PFSK-1 (cell line): ENCODE results near the gene DBNL.

Experiments used
- FOXP2 ChIP-seq: optimal IDR thresholded peaks from 2 replicates; pipeline ENCODE3; 2011; ENCODE audit warnings: borderline replicate concordance, control low read depth, inconsistent platforms; ENCODE audit not compliant: insufficient read depth; ENCODE audit errors: extremely low read length, extremely low read depth
- POLR2AphosphoS5 ChIP-seq: IDR thresholded peaks from 2 replicates; pipeline ENCODE4 v1.6.1; 2012; ENCODE audit warnings: low read depth, mild to moderate bottlenecking, control low read depth, low read length, moderate library complexity
- SIN3A ChIP-seq: IDR thresholded peaks from 2 replicates; pipeline ENCODE4 v1.6.1; 2012; ENCODE audit warnings: mild to moderate bottlenecking, low read length, moderate library complexity, borderline replicate concordance; ENCODE audit not compliant: insufficient read depth
- TAF1 ChIP-seq: IDR thresholded peaks from 2 replicates; pipeline ENCODE4 v1.6.1; 2012; ENCODE audit warnings: low read length, control low read depth, borderline replicate concordance; ENCODE audit not compliant: insufficient read depth
- TF ChIP-seq, protein P1 (sequence below), 2 experiments: IDR thresholded peaks; 2 replicates each; pipeline versions ENCODE4 v1.6.1 to v1.8.0; 2011 to 2012; ENCODE audit warnings: low read depth in 2 of 2, low read length in 2 of 2, control low read depth in 1 of 2, inconsistent platforms in 1 of 2, mild to moderate bottlenecking in 1 of 2, moderate library complexity in 1 of 2; ENCODE audit not compliant: insufficient read depth in 1 of 2

The DBNL gene

GRCh38 chr7:44079331-44080021 lies 35.0 kb downstream of the DBNL start:
- TF ChIP-seq POLR2AphosphoS5 = no peak
- TF ChIP-seq TAF1 = no peak
- no peak for TF ChIP-seq FOXP2
- TF ChIP-seq SIN3A = no peak
- TF ChIP-seq, protein P1, sequence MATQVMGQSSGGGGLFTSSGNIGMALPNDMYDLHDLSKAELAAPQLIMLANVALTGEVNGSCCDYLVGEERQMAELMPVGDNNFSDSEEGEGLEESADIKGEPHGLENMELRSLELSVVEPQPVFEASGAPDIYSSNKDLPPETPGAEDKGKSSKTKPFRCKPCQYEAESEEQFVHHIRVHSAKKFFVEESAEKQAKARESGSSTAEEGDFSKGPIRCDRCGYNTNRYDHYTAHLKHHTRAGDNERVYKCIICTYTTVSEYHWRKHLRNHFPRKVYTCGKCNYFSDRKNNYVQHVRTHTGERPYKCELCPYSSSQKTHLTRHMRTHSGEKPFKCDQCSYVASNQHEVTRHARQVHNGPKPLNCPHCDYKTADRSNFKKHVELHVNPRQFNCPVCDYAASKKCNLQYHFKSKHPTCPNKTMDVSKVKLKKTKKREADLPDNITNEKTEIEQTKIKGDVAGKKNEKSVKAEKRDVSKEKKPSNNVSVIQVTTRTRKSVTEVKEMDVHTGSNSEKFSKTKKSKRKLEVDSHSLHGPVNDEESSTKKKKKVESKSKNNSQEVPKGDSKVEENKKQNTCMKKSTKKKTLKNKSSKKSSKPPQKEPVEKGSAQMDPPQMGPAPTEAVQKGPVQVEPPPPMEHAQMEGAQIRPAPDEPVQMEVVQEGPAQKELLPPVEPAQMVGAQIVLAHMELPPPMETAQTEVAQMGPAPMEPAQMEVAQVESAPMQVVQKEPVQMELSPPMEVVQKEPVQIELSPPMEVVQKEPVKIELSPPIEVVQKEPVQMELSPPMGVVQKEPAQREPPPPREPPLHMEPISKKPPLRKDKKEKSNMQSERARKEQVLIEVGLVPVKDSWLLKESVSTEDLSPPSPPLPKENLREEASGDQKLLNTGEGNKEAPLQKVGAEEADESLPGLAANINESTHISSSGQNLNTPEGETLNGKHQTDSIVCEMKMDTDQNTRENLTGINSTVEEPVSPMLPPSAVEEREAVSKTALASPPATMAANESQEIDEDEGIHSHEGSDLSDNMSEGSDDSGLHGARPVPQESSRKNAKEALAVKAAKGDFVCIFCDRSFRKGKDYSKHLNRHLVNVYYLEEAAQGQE (IDR thresholded peaks at IDR 0.05; ENCODE audit: insufficient read depth in 1 of 2, low read depth in 2 of 2, low read length in 2 of 2) = no peak

- no peak for TF ChIP-seq TAF1
- no peak for TF ChIP-seq SIN3A
- TF ChIP-seq, protein P1 (IDR thresholded peaks at IDR 0.05; ENCODE audit: insufficient read depth in 1 of 2, low read depth in 2 of 2, low read length in 2 of 2) = no peak
- no peak for TF ChIP-seq FOXP2
- TF ChIP-seq POLR2AphosphoS5 = no peak
Measured at GRCh38 chr7:44080118-44080517, 35.6 kb downstream of the DBNL start.

DNA sequence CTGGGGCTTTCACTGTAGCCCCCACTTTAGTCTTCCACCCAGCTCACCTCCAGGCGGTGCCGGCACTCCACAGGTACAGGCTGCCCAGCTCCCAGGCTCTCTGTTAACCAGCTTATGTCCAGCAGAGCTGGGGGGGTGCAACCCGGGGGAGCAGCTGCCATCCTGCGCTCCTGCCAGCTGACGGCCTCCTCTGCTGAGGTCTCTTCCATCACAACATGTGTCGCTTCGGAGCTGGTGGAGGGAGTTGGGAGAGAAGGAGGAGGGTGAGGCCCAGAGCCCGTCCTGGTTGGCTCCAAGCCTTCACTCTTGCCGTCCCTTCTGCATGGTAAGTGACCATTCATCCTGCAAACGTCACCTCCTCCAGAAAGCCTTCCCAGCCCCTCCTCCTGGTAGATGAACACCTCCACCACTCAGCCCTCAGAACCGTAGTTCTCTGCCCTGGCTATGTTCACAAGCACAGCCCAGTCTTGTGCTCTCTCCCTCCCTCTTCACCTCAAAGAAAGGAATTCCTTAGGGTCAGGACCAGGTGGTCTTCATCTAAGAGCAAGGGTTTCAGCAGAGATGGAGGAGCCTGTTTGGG lies 36.3 kb downstream of the DBNL start:
- TF ChIP-seq POLR2AphosphoS5 = no peak
- TF ChIP-seq TAF1 = no peak
- TF ChIP-seq, protein P1 (IDR thresholded peaks at IDR 0.05; ENCODE audit: insufficient read depth in 1 of 2, low read depth in 2 of 2, low read length in 2 of 2) = no peak
- TF ChIP-seq SIN3A = no peak
- TF ChIP-seq FOXP2 = no peak

- TF ChIP-seq FOXP2 (no peak), TAF1 (no peak)
Measured at GRCh38 chr7:44081266-44081748, 36.8 kb downstream of the DBNL start.

GRCh38 chr7:44082541-44083207 lies 38.2 kb downstream of the DBNL start:
- 0 out of 2 replicates have a peak, but pooled peaks have one; percentile 31 for TF ChIP-seq SIN3A
- TF ChIP-seq FOXP2 = peak; percentile 51
- TF ChIP-seq, protein P1 (IDR thresholded peaks at IDR 0.05; ENCODE audit: insufficient read depth in 1 of 2, low read depth in 2 of 2, low read length in 2 of 2) = no peak
- no peak for TF ChIP-seq TAF1
- peak; percentile 55 for TF ChIP-seq POLR2AphosphoS5
